ENCODE measurements around the gene HOXA11.
A peak's percentile ranks its signal among the peaks of the same experiment; 100 is the strongest.

Gene HOXA11

DNA sequence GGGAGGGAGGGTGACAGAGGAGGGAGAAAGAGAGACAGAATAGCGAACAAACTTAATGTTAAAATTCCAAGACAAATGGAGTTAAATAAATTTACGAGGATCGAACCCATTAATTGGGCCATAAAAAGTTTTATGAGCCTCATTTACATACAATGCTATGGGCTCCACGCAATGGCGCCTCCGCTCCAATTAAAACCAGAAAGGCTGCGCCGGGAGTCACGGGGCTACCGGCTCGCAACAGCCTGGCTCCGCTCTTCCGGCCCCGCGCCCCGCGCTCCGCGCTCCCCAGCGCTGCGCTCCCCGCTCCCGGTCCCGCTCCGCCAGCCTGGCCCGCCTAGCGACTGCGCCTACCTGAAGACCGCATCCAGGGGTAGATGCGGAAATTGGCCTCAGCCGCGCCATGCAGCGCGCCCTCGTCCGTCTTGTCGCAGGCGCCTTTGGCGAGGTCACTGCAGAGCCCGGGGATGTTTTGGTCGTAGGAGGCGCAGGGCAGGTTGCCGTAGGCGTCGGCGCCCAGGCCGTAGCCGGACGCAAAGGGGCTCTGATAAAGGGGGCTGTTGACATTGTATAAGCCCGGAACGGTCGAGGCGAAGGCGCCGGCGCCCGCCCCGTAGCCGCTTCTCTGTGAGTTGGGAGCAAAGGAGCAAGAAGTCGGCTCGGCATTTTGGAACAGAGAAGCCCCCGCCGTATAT is 29.1 kb downstream of the HOXA11 start:
- peak overlapping the region; percentile 92 for H2AFZ ChIP-seq (ENCODE audit: low read depth, low read length)
- H3K4me2 ChIP-seq (ENCODE audit: insufficient read depth, low read length): peak overlapping the region; percentile 74
- peak overlapping the region; percentile 86 for H3K9ac ChIP-seq (ENCODE audit: low read depth, low read length)
- H3K4me3 ChIP-seq (ENCODE audit: low read depth in 1 of 2, low read length in 2 of 2): peak overlapping the region; percentile 46 to 70
- H3K4me1 ChIP-seq (ENCODE audit: insufficient read depth, low read length): peaks cover 37% of the 10 kb centered on the region
- H3K36me3 ChIP-seq (ENCODE audit: insufficient read depth, low read length): no peaks in the 10 kb centered on the region
- H4K20me1 ChIP-seq (ENCODE audit: insufficient read depth, low read length): no peaks in the 10 kb centered on the region
- no peaks in the 10 kb centered on the region for H3K27me3 ChIP-seq (ENCODE audit: insufficient read depth, low read length, poor library complexity)
- peak; percentile 55 for ATAC-seq (ENCODE audit: insufficient read depth, low read depth)
- peak overlapping the region; percentile 91 for H3K27ac ChIP-seq (ENCODE audit: low read length)
- peak; percentile 40 for DNase-seq
- TF ChIP-seq EZH2 (IDR thresholded peaks at IDR 0.05; ENCODE audit: borderline replicate concordance, low read depth, low read length, severe bottlenecking) (no peak), CTCF (IDR thresholded peaks at IDR 0.05; ENCODE audit: borderline replicate concordance, extremely low read depth, low read length, poor library complexity, severe bottlenecking) (no peak)
- peaks cover 9% of the 10 kb centered on the region for H3K79me2 ChIP-seq (ENCODE audit: insufficient read depth, low read length)
- H3K9me3 ChIP-seq (ENCODE audit: insufficient read depth, low read length, severe bottlenecking): no peaks in the 10 kb centered on the region

- peak overlapping the region; percentile 74 for H3K4me2 ChIP-seq (ENCODE audit: insufficient read depth, low read length)
- H3K4me1 ChIP-seq (ENCODE audit: insufficient read depth, low read length): peaks cover 29% of the 10 kb centered on the region
- DNase-seq (no peak), ATAC-seq (ENCODE audit: insufficient read depth, low read depth) (no peak)
- no peaks in the 10 kb centered on the region for H3K27me3 ChIP-seq (ENCODE audit: insufficient read depth, low read length, poor library complexity)
- peak overlapping the region; percentile 92 for H2AFZ ChIP-seq (ENCODE audit: low read depth, low read length)
- peaks cover 14% of the 10 kb centered on the region for H3K79me2 ChIP-seq (ENCODE audit: insufficient read depth, low read length)
- peak overlapping the region; percentile 46 to 70 for H3K4me3 ChIP-seq (ENCODE audit: low read depth in 1 of 2, low read length in 2 of 2)
- H4K20me1 ChIP-seq (ENCODE audit: insufficient read depth, low read length): no peaks in the 10 kb centered on the region
- no peak for TF ChIP-seq CTCF (IDR thresholded peaks at IDR 0.05; ENCODE audit: borderline replicate concordance, extremely low read depth, low read length, poor library complexity, severe bottlenecking)
- no peak for TF ChIP-seq EZH2 (IDR thresholded peaks at IDR 0.05; ENCODE audit: borderline replicate concordance, low read depth, low read length, severe bottlenecking)
- H3K36me3 ChIP-seq (ENCODE audit: insufficient read depth, low read length): no peaks in the 10 kb centered on the region
- peak overlapping the region; percentile 91 for H3K27ac ChIP-seq (ENCODE audit: low read length)
- H3K9me3 ChIP-seq (ENCODE audit: insufficient read depth, low read length, severe bottlenecking): no peaks in the 10 kb centered on the region
- peak overlapping the region; percentile 86 for H3K9ac ChIP-seq (ENCODE audit: low read depth, low read length)
These were observed 29.9 kb downstream of the HOXA11 start for GRCh38 chr7:27154901-27155815.

GRCh38 chr7:27154369-27154768 is 30.7 kb downstream of the HOXA11 start:
- no peak overlapping the region for H3K9ac ChIP-seq (ENCODE audit: low read depth, low read length)
- ATAC-seq (ENCODE audit: insufficient read depth, low read depth): no peak
- H4K20me1 ChIP-seq (ENCODE audit: insufficient read depth, low read length): no peaks in the 10 kb centered on the region
- no peak for TF ChIP-seq EZH2 (IDR thresholded peaks at IDR 0.05; ENCODE audit: borderline replicate concordance, low read depth, low read length, severe bottlenecking)
- TF ChIP-seq CTCF (IDR thresholded peaks at IDR 0.05; ENCODE audit: borderline replicate concordance, extremely low read depth, low read length, poor library complexity, severe bottlenecking): no peak
- H3K4me3 ChIP-seq (ENCODE audit: low read depth in 1 of 2, low read length in 2 of 2): no peak overlapping the region
- no peak for DNase-seq
- H3K9me3 ChIP-seq (ENCODE audit: insufficient read depth, low read length, severe bottlenecking): no peaks in the 10 kb centered on the region
- peaks cover 22% of the 10 kb centered on the region for H3K79me2 ChIP-seq (ENCODE audit: insufficient read depth, low read length)
- H3K4me2 ChIP-seq (ENCODE audit: insufficient read depth, low read length): no peak overlapping the region
- H2AFZ ChIP-seq (ENCODE audit: low read depth, low read length): no peak overlapping the region
- H3K36me3 ChIP-seq (ENCODE audit: insufficient read depth, low read length): no peaks in the 10 kb centered on the region
- no peak overlapping the region for H3K27ac ChIP-seq (ENCODE audit: low read length)
- peaks cover 31% of the 10 kb centered on the region for H3K4me1 ChIP-seq (ENCODE audit: insufficient read depth, low read length)
- H3K27me3 ChIP-seq (ENCODE audit: insufficient read depth, low read length, poor library complexity): no peaks in the 10 kb centered on the region

Measured in DND-41 (cell line).